ENCODE results near the gene ATP8A2.
"Not testable (repeated sequence)": the region's sequence is repeated elsewhere in the genome, so short reads cannot be mapped to it uniquely, and the experiment has no call there.

The ATP8A2 gene

DNA sequence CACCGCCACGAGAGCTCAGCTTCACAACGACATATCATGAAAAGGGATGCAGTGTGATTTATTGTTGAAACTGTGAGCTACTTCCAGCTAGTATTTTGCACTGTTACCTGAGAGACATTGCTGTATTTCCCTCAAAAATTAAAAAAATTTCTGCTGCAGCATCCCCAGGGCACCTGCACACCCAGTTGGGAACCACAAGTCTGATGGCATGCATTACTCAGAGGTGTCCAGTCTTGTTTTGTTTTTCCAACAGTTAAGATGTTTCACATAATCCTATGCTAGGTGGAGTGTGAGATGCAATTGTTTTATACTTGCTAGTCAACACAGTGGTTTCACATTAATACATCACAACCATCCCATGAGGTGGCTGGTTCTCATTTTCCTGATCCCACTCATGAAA is 394.8 kb downstream of the ATP8A2 start:
- no peak for DNase-seq (ENCODE audit: low read depth in 2 of 2)

DNA sequence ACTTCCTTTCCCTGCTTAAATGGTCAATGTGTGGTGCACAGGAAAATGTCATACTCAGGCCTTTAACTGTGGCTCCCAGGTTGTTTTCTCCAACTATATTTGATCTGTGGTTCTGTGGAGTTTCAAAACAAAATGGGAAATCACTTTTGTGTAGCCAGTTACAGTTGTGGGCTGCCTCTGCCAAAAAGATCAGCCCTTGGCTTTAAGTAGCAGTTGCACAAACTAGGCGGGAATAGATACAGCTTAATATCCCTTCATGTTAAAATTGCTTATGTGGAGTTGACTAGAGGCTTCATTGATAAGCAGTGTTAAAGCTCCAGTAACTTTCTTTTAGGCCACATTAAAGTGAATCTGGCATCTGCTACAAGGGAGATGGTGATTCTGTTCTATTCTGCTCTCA is 395.2 kb downstream of the ATP8A2 start:
- no peak for DNase-seq (ENCODE audit: low read depth in 2 of 2)

DNA sequence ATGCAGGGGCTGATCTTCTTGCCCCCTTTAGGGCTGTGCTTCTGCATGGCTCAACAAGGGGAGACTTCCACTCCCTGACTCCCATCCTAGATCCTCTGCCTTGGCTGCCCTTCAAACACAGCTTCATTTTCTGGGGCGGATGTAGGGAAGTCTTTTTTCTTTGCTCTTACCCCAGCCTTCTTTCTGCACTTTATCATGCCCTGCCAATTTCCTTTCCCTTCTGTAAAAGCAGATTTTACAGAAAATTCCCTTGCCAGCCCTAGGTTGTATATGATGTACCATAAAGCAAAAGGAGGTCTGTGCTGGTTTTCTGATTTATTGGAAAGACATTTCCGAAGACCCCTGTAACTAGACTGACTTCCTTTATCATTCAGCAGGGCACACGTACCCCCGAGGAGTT is 396.6 kb downstream of the ATP8A2 start:
- no peak for DNase-seq (ENCODE audit: low read depth in 2 of 2)

DNA sequence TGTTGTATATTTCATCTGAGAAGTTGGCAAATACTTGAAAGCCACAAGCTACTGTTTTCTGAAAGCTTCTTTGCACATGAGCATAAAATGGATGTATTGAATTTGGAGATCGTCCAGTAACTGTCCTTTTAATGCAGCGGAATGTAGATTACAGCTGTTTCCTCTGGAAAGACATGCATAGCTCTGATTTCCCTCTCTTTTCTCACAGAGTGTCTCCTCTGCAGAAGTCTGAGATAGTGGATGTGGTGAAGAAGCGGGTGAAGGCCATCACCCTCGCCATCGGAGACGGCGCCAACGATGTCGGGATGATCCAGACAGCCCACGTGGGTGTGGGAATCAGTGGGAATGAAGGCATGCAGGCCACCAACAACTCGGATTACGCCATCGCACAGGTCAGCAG is 397.1 kb downstream of the ATP8A2 start:
- no peak for DNase-seq (ENCODE audit: low read depth in 2 of 2)

DNA sequence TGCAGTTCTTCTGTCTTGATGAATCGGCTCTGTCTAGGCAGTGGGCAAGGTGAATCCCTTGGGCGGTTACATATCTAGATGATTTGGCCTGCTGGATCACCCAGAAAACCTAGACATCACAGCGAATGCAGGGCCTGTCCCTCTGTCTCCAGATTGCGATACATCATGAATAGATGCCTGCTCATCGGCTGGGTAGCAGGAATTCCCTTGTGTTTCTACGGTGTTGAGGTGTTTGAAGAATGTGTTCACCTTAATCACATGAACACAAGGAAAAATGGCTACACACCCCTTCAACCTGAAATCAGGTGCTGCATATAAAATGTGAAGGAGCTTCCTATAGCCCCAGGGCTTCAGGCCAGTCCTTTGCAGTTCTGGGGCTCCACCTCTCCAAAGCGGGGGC is 398.8 kb downstream of the ATP8A2 start:
- no peak for DNase-seq (ENCODE audit: low read depth in 2 of 2)

DNA sequence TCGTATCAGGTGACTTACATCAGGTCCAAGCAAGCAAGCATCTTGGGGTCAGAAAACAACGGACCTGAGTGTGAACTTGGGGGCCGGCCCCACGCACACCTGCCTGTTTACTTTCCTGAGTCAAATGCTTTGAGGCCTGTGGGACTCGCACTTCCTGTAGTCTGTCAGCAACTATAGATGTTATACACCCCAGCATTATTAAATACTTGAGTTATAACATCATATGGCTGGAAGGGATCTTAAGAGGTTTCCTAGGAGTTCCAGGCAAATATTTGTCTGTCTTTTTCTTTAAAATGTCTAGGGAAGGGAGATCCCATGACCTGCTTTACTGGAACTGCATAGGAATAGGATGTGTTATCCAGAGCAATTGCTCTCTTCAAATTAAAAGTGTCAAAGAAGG is 399.4 kb downstream of the ATP8A2 start:
- DNase-seq (ENCODE audit: low read depth in 2 of 2) = no peak

DNA sequence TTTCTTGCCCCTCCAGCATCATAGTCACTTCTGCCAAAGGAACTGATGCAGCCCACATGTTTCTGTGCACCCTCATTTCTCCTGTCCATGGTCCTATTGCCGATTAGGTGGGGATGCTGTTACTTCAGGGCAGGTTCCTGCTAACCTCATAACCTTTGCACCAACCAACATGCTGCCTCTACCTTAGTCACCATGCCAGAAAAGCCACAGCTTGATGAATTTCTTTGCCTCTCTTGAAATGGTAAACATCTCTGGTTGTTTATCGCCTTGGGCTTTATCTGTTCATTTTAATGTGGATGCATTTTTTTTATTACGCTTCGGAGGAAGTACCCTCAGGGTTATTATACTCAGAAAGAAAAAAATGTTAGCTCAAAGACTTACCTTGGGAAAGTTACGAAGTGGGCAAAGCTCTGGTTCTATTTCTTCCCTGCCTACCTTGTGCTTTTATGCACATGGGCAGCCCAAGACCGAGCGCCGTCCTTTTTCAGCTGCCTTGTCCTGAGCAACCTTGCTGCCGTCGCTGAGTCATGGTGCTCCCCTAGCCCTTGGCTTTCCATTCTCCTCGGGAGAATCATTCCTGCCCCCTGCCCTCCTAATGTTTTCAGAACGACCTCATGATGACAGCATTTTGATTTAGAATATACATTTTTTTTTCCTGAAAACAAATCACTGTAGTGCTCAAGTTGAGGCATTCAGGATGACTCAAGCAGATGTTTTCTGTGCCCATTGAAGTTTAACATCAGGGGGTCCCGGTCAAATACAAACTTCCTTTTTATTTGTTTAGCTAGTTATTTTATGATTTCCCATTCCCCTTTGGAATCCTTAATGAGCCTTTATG is 400.1 kb downstream of the ATP8A2 start:
- DNase-seq (ENCODE audit: low read depth in 2 of 2) = no peak

DNA sequence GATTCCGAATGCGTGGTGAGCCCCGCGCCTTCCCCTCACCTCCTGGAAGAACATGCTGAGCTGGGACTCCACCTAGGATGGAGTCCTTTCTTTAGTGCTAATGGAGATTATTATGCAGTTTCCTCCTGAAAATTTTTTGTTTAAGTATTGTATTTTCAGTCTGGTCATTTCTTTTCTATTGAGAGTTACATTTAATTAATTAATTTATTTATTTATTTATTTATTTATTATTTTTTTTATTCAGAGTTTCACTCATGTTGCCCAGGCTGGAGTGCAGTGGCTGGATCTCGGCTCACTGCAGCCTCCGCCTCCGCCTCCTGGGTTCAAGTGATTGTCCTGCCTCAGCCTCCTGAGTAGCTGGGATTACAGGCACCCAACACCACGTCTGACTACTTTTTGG is 400.8 kb downstream of the ATP8A2 start:
- not testable (repeated sequence) for DNase-seq (ENCODE audit: low read depth in 2 of 2)

DNA sequence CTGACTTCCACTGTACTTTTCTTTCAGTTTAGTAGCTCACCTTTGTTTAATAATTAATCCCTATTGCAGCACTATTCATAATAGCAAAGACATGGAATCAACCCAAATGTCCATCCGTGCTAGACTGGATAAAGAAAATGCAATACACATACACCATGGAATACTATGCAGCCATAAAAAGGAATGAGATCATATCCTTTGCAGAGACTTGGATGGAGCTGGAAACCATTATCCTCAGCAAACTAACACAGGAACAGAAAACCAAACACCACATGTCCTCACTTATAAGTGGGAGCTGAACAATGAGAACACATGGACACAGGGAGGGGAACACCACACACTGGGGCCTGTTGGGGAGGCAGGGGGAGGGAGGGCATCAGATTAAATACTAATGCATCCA is 402.3 kb downstream of the ATP8A2 start:
- DNase-seq (ENCODE audit: low read depth in 2 of 2) = not testable (repeated sequence)

DNA sequence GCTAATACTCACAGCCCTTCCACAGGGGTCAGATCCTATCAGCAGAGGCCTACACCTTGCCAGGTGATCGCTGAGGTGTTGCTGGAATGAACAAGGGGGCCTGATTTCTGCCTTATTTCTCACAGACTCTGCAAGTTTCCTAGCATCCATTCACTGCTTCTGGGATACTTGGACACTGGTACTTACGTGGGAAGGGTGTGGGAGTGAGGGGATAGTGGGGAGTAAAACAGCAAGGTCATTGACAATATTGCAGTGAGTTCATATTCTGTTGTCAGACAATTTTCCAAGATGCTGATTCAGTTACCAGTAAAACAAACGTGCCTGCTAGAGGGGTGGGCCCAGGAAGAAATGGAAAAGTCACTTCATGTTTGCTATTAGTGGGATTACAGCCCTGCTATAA is 403.5 kb downstream of the ATP8A2 start:
- no peak for DNase-seq (ENCODE audit: low read depth in 2 of 2)

DNA sequence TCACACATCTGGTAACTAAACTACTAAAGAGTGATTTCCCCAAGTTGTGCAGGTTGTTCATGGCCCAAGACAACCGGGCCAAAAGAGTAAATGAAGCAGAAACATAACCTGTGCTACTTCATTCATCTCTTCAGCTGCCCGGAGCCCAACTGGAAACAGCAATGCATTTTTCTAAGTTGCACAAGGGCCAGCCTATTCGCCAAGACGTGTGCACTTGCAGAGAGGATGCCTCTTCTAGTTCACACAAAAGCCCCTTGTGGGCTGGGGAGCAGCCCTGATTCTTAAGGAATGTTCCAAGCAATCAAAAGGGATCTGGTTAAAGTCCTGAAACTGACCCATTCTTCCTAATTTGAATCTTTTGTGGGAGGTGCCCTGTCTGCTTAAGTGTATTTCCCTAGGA is 404.2 kb downstream of the ATP8A2 start:
- no peak for DNase-seq (ENCODE audit: low read depth in 2 of 2)

DNA sequence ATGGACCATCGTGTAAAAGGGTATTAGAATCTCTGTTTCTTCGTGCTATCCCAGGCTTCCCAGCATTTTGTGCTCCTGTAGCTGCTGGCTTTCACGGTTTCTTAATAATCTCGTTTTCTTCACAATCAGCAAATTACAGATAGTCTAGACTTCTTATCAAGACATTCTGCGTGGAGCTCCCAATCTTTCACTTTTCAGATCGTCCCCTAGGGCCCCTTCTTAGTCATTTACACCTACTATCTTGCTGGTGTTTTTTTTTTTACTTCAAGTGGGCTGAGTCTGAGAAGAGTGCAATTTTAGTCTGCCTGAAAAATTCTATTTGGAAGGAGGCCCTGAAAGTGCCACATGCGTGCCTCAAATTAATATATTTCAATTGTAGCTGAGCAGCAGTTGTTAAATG is 404.9 kb downstream of the ATP8A2 start:
- DNase-seq (ENCODE audit: low read depth in 2 of 2) = no peak

DNA sequence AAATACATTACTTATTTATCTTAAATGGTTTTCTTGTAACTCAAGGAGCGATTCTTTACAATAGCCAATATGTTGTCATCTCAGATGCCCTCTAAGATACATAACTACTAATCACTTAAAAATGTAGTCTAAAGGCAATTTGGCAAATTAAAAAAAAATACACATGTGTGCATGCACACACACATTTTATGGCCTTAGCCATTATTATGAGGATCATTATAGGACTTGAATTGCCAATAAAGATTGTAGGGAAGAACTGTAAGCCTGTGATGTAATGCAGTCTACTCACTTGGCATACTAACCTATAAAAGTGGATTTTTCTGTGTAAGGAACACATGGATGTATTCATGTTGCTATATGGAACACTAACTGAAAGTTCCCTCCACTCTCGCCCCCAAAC is 405.7 kb downstream of the ATP8A2 start:
- DNase-seq (ENCODE audit: low read depth in 2 of 2) = no peak

DNA sequence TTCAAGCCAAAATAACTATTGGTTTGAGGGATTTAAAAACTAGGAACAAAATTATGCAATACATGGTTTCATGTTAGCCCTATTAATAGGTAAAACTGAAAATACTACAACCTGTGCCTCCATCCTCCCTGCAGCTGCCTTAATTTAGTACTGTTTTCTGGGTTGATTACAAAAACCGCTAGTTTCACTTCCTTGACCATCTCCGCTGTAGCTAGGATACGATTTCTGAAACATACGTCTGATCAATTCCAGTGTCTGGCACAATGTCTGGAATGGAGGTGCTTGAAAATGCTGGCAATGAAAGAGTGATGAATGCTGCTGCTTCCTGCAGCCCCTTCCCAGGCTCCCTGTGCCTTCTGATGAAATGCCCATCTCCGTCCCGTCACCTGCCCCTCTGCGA is 406.6 kb downstream of the ATP8A2 start:
- no peak for DNase-seq (ENCODE audit: low read depth in 2 of 2)

DNA sequence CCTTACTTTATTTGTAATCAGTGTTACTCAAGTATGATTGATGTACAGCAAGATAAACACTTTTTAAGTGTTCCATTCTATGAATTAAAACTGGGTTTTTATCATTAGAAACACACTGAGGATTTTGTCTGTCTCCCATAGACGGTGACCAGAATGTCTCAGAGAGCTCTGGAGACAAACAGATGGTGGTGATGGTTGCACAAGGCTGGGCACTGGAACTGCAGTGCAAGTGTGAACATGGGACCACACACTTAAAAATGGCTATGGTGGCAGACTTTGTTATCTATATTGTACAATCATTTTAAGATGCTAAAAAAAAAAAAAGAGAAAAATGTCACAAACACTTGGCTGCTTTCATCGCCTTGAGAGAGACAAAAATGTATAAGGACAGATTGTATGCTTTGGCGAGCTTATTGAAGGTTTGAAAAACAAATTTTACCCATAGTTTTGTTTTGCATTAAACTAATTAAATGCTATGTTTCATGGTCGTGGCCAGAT is 407.1 kb downstream of the ATP8A2 start:
- no peak for DNase-seq (ENCODE audit: low read depth in 2 of 2)

DNA sequence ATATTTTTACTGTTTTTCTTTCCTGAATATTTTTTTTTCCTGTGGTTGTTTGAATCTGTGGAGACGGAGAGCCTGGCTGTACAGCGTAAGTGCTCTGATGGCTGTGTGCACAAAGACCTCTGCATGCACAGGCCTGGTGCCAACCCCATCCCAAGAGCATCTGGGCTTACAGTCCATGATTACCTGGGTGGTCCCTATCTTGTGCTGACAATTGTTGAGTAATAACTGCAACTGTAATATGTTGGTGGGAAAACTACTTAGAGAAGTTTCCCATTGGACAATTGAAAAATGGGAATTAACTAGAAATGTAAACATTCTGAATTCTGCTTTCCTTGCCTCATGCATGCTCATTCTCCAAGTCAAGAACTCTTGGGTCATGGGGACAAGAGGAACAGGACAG is 411.3 kb downstream of the ATP8A2 start:
- no peak for DNase-seq (ENCODE audit: low read depth in 2 of 2)

DNA sequence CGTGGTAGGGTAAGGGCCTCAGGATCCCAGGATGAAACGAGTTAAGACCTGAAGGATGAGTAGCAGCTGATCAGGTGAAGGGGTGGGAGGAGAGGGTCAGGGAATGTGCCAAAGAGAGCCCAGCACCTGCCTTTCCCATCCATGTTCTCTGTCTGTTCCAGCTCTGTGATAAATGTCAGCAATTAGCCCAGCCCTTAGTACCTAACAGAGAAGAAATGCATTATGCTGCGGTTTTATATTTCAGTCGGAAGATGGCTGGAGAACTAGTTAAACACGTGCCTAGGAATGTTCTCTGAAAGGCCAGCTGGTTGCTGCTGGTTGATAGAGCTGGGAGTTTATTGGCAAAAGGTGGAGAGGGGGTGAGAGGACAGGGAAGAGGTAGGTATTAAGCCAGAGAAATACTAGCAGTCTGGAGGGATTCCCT is 411.8 kb downstream of the ATP8A2 start:
- DNase-seq (ENCODE audit: low read depth in 2 of 2) = no peak

DNA sequence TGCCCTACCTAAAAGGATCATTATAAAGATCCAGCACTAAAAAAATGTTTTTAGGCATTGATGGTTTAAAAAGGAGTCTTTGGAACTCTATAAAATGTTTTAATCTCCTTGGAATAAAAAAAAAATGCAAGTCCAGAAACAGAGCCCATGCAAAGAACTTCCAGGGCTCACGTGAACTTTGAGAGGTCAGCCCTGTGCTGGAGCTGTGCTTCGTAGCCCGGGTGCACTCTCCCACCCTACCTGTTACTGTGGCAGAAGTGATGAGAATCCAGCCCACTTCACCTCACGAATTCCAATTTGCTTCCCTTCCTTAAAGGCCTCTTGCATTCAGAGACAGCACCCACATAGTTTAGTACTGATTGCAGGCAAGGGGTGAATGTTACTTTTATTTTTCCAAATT is 412.3 kb downstream of the ATP8A2 start:
- DNase-seq (ENCODE audit: low read depth in 2 of 2) = no peak

DNA sequence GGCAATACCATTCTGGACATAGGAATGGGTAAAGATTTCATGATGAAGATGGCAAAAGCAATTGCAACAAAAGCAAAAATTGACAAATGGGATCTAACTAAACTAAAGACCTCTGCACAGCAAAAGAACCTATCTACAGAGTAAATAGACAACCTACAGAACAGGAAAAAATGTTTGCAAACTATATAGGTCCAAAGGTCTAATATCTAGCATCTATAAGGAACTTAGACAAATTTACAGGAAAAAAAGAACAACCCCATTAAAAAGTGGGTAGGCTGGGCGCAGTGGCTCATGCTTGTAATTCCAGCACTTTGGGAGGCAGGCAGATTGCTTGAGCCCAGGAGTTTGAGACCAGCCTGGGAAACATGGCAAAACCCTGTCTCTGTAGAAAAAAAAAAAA is 418.4 kb downstream of the ATP8A2 start:
- DNase-seq (ENCODE audit: low read depth in 2 of 2) = not testable (repeated sequence)

DNA sequence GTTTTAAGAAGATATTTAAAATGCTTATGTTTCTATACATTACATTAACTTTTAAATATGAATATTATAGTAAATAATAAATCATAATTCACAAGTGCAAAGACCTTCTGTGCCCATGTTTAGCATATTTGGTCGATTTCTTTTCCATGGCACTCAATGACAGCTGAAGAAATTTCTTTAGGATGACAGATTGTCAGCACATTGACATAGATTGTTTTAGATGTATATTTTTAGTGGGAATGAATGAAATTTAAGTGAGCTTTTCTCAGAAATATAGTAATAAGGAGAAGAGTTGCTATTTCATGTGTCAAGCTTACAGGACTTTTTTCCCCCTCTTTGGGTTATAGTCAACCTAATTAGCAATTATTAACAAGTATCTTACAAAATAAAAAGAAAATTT is 423.5 kb downstream of the ATP8A2 start:
- DNase-seq (ENCODE audit: low read depth in 2 of 2) = no peak

DNA sequence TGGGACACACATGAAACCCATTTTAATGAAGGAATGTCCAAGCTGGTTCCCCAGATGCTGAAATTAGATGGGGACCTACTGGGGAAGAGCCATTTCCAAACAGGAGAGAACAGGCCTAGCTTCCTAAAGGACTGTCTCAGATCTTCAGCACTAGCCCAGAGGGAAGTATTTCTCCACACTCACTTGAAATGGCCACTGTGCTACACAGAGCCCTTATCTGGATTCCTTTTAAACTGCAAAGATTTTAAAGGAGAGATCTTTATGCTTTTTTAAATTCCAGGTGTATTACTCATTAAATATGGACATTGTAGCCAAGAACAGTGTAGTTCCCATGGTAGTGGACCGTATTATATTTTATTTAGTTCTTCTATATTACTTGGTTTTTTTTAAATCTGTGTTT is 424.7 kb downstream of the ATP8A2 start:
- DNase-seq (ENCODE audit: low read depth in 2 of 2) = no peak

DNA sequence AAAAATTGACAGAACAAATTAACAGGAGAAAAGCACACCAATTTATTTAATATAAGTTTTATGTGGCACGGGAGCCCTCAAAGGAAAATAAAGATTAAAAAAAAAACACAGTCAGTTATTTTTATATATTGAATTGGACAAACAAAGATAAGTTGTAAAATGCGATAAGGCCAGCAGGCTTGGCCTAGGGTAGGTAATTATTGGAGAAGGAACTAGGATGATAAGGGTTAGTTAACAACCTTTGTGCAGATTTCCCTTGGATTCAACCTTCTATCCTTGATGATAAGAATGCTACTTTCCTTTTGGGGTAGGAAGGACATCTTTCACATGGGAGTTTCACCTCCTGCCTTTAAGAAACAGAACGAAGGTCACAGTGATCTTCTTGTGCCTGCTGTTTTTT is 427.2 kb downstream of the ATP8A2 start:
- no peak for DNase-seq (ENCODE audit: low read depth in 2 of 2)

DNA sequence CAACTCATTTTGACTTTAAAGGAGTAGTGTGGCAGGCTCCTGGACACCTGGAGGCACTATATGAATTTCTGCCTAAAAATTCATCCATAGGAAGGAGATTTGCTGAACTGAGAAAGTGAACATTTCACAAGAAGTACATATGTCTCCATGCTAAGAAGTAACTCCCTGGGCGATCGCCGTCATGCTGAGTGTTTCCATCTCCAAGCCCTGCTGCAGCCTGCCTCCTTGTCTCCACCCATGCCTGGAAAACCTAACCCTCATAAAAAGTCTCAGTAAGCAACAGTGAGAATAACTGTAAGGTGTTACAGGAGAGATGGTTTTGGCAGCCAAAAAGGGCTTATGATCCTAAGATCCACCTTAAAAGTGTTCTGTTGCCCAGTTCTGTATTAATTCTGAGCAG is 428.7 kb downstream of the ATP8A2 start:
- no peak for DNase-seq (ENCODE audit: low read depth in 2 of 2)

DNA sequence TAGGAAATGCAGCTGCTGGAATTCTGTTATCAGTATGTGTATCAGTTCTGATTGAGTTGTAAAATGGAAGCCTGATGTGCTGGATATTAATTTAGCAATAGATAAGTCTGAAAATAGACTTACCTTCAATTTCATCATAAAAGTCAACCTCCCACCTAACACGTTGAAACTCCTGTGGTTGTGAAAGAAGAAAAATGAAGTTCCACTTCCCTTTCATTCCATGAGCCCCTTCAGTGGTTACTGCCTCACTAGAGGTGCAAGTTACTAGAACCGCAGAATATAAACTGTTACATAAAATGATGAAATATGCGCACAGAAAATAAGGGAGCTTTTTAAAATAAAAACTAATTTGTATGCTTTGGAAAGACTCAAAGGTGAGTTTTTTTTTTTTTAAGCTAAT is 430.8 kb downstream of the ATP8A2 start:
- DNase-seq (ENCODE audit: low read depth in 2 of 2) = no peak
